IPS-18a (cell line): ENCODE data around the gene LRP1.

Source experiments
- H3K27ac ChIP-seq: one replicate; pipeline ENCODE4 v1.5.1; 2013; ENCODE audit warnings: low read length
- H3K27me3 ChIP-seq: one replicate; pipeline ENCODE4 v1.6.1; 2013; ENCODE audit warnings: mild to moderate bottlenecking, low read length; ENCODE audit not compliant: control insufficient read depth, insufficient read depth
- H3K36me3 ChIP-seq: one replicate; pipeline ENCODE4 v1.6.1; 2013; ENCODE audit warnings: low read depth, low read length; ENCODE audit not compliant: control insufficient read depth
- H3K4me1 ChIP-seq: one replicate; pipeline ENCODE4 v1.6.1; 2013; ENCODE audit warnings: low read depth, low read length; ENCODE audit not compliant: control insufficient read depth
- H3K4me3 ChIP-seq: one replicate; pipeline ENCODE4 v1.5.1; 2013; ENCODE audit warnings: low read length
- H3K9ac ChIP-seq: one replicate; pipeline ENCODE4 v1.6.1; 2013; ENCODE audit warnings: mild to moderate bottlenecking, low read length, moderate library complexity
- H3K9me3 ChIP-seq: one replicate; pipeline ENCODE4 v1.6.1; 2013; ENCODE audit warnings: low read depth, low read length; ENCODE audit not compliant: control insufficient read depth

The LRP1 gene

DNA sequence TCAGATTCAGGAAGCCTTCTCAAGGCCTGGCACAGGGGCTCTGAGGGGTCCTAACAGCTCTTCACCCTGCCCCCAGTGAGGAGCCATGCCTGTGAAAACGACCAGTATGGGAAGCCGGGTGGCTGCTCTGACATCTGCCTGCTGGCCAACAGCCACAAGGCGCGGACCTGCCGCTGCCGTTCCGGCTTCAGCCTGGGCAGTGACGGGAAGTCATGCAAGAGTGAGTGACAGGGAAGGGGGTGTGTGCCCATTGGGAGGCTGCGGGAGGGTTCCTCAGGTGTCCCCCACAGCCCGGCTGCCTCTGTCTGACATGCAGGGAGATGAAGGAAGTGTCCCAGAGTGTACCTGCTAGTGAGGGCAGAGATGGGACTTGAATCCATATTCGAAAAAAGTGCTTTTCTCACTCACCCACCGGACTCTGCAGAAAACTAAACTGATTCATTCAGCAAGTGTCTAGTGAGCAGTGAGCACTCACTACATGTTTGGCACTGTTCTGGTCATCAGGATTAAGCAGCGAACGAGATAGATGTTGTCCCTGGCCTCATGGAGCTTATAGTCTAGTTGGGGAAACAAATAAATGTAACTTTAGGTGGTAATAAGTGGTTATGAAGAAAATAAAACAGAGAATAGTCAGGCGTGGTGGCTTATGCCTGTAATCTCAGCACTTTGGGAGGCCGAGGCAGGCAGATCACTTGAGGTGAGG is 28.6 kb downstream of the LRP1 start:
- Histone ChIP-seq H3K36me3 (peaks cover 70% of the 10 kb centered on the region), H3K27me3 (no peaks in the 10 kb centered on the region), H3K27ac (no peak overlapping the region), H3K4me3 (no peak overlapping the region), H3K4me1 (peaks cover 6% of the 10 kb centered on the region), H3K9ac (no peak overlapping the region), H3K9me3 (no peaks in the 10 kb centered on the region)

DNA sequence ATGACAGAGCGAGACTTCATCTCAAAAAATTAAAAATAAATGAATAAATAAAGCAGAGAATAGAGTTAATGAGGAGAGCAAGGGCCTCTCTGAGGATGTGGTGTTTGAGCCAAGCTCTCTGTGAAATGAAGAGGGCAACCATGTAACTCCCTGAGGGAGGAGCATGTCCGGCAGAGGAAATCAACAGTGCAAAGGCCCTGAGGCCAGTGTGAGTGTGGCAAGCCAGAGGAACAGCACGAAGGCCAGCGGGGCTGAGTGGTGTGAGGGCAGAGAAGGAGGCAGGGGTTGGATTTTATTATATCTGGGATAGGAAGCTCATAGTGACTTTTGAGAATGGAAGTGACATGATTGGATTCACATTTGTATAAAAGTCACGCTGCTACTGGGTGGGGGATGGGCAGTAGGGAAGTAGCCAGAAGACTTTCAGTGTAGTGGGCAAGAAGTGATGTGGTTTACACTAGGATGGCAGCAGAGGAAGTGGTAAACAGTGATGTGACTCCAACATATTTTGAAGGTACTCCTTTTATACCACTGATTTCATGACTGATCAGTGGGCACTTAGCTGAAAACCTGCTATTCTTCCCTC is 29.4 kb downstream of the LRP1 start:
- Histone ChIP-seq H3K27me3 (no peaks in the 10 kb centered on the region), H3K4me3 (no peak overlapping the region), H3K4me1 (no peaks in the 10 kb centered on the region), H3K9ac (no peak overlapping the region), H3K9me3 (no peaks in the 10 kb centered on the region), H3K36me3 (peaks cover 78% of the 10 kb centered on the region), H3K27ac (no peak overlapping the region)

DNA sequence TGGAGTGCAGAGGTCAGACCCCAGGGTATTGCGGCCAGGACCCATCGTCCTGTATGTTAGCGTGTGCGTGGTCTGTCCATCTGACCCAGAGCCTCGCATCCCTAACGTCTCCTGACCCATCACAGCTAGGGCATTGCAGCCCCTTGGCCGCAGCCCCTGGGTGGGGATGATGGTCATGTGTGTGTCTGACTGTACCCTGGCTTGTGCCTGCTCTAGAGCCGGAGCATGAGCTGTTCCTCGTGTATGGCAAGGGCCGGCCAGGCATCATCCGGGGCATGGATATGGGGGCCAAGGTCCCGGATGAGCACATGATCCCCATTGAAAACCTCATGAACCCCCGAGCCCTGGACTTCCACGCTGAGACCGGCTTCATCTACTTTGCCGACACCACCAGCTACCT is 29.9 kb downstream of the LRP1 start:
- Histone ChIP-seq H3K27ac (no peak overlapping the region), H3K4me1 (no peaks in the 10 kb centered on the region), H3K4me3 (no peak overlapping the region), H3K27me3 (no peaks in the 10 kb centered on the region), H3K9me3 (no peaks in the 10 kb centered on the region), H3K9ac (no peak overlapping the region), H3K36me3 (peaks cover 81% of the 10 kb centered on the region)

DNA sequence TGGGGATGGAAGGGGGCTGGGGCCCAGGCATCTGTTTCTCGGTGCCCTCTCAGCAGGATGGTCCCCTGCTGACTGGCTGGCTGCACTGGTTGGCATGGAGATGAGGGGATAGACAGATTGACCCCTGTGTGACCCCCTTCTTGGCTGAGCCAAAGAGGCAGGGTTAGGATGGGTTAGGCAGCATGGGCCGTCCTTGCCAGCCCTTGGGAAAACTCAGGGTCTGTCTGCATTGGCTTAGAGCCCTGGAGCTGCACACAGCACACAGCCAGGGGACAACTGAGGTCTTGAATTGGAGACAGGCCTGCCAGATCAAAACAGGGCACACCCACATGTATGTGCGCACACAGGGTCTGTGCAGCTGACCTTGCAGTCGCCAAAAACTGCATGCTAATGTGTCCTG is 30.4 kb downstream of the LRP1 start:
- no peak overlapping the region for H3K27ac ChIP-seq
- H3K4me1 ChIP-seq, result no peaks in the 10 kb centered on the region
- peaks cover 81% of the 10 kb centered on the region for H3K36me3 ChIP-seq
- H3K4me3 ChIP-seq, result no peak overlapping the region
- no peak overlapping the region for H3K9ac ChIP-seq
- H3K27me3 ChIP-seq, result no peaks in the 10 kb centered on the region
- H3K9me3 ChIP-seq, result no peaks in the 10 kb centered on the region

DNA sequence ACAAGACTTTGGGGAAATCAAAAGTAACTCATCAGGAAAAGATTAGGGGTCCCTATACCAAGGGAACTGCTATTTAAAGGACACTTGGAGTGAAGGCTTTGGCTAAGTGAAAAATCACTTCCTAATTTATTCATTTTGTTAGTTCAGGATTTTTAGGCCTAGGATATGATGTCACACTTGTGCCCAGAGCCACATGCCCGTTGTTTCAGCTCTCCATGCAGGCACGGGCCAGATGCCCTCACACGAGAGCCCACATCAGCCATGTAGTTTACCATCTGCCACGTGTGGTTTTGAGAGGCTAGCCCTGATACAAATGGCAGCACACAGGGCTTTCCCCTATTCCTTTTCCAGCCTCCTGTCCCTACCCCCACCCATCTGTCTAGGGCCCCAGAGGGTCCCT is 31.0 kb downstream of the LRP1 start:
- peaks cover 82% of the 10 kb centered on the region for H3K36me3 ChIP-seq
- H3K4me3 ChIP-seq, result no peak overlapping the region
- no peak overlapping the region for H3K27ac ChIP-seq
- no peaks in the 10 kb centered on the region for H3K27me3 ChIP-seq
- no peaks in the 10 kb centered on the region for H3K4me1 ChIP-seq
- no peaks in the 10 kb centered on the region for H3K9me3 ChIP-seq
- H3K9ac ChIP-seq, result no peak overlapping the region

DNA sequence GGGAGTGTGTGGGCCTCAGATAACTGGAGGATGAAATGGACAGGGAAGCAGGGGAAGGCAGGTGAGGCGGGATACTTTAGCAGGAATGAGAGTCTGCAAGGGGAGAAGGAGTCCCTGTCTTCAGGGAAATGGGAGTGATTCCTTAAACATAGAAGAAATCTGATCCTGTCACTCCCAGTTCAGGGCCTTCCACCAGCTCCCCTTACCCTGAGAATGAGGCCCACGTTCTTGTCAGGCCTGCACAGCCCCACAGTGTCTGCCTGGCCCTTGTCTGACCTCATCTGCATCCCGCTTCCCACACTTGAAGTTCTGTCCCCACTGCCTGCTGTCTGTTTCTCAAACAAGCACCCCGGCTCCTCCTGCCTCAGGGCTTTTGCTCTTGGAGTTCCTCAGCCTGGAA is 31.8 kb downstream of the LRP1 start:
- no peak overlapping the region for H3K9ac ChIP-seq
- H3K9me3 ChIP-seq, result no peaks in the 10 kb centered on the region
- H3K4me1 ChIP-seq, result no peaks in the 10 kb centered on the region
- no peak overlapping the region for H3K27ac ChIP-seq
- no peak overlapping the region for H3K4me3 ChIP-seq
- H3K27me3 ChIP-seq, result no peaks in the 10 kb centered on the region
- H3K36me3 ChIP-seq, result peaks cover 82% of the 10 kb centered on the region

DNA sequence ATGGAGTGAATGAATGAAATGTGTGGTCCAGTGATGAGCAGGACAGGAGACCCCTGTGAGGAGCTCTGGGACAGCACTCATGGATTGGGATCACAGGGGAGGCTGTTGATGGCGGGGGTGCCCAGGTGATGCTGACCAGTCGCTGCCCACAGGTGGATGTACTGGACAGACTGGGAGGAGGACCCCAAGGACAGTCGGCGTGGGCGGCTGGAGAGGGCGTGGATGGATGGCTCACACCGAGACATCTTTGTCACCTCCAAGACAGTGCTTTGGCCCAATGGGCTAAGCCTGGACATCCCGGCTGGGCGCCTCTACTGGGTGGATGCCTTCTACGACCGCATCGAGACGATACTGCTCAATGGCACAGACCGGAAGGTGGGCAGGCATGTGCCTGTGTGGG is 32.5 kb downstream of the LRP1 start:
- peaks cover 80% of the 10 kb centered on the region for H3K36me3 ChIP-seq
- H3K27ac ChIP-seq, result no peak overlapping the region
- no peaks in the 10 kb centered on the region for H3K27me3 ChIP-seq

DNA sequence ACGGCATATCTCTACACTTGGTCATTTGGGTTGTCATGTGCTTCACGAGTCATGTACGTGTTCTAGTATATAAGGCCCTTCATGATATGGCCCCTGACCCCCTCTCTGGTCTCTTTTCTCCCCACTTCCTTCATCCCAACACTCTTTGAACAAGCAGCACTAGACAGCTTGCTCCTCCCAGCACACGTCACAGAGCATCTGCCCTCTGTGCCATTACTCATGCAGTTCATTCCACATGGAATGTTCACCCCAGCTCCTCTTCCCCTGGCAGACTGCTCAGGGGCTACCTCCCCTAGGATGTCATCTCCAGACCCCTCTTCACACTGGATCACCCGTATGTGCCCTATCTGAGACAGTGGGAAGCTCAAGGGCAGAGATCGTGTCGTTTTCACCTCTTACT is 33.2 kb downstream of the LRP1 start:
- H3K27ac ChIP-seq, result no peak overlapping the region
- H3K36me3 ChIP-seq, result peaks cover 81% of the 10 kb centered on the region
- H3K9ac ChIP-seq, result no peak overlapping the region
- H3K4me1 ChIP-seq, result no peaks in the 10 kb centered on the region
- no peaks in the 10 kb centered on the region for H3K27me3 ChIP-seq
- no peaks in the 10 kb centered on the region for H3K9me3 ChIP-seq
- H3K4me3 ChIP-seq, result no peak overlapping the region

More for the DNA sequence above, 32.5 kb downstream of the LRP1 start:
- H3K4me1 ChIP-seq, result no peaks in the 10 kb centered on the region
- H3K9me3 ChIP-seq, result no peaks in the 10 kb centered on the region
- H3K9ac ChIP-seq, result no peak overlapping the region
- no peak overlapping the region for H3K4me3 ChIP-seq

DNA sequence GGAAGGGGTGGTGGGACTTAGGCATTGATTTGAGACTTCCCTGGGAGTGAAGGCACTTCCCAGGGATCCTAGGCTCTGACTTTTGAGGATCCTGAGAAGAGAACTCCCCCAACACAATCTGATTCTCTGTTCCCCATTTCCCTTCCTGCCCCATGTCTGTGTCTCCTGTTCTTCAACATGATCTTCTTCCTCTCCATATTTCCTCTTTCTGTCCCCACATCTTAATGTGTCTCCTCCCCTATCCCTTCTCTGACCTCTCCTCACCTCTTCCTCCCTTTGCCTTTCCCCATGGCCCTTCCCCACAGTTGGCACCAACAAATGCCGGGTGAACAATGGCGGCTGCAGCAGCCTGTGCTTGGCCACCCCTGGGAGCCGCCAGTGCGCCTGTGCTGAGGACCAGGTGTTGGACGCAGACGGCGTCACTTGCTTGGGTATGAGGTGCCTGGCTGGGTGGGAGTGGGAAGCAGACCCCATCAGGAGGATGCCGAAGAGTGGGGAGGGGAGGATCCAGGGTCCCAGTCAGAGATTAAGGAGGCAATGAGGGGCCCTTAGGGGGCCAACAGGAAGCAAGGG is 34.4 kb downstream of the LRP1 start:
- no peak overlapping the region for H3K9ac ChIP-seq
- H3K4me1 ChIP-seq, result no peaks in the 10 kb centered on the region
- no peak overlapping the region for H3K4me3 ChIP-seq
- no peaks in the 10 kb centered on the region for H3K9me3 ChIP-seq
- H3K27ac ChIP-seq, result no peak overlapping the region
- H3K27me3 ChIP-seq, result no peaks in the 10 kb centered on the region
- peaks cover 86% of the 10 kb centered on the region for H3K36me3 ChIP-seq

DNA sequence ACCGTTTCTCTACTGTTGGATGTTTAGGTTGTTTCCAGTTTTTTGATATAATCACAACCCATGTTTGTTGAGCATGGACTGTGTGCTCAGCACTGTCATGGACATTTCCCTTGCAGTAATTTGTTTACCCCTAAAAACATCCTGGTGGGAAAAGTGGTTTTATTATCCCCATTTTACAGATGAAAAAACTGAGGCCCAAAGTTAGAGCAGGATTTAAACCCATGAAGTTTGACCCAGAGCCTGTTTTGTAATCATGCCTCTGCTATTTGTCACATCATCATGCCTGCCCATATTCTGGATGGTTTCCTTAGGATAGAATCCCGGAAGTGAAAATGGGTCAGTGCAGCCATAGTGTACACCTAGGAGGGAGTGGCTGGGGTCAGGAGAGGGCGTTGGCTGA is 36.2 kb downstream of the LRP1 start:
- no peak overlapping the region for H3K9ac ChIP-seq
- no peaks in the 10 kb centered on the region for H3K4me1 ChIP-seq
- peaks cover 88% of the 10 kb centered on the region for H3K36me3 ChIP-seq
- no peak overlapping the region for H3K27ac ChIP-seq
- H3K9me3 ChIP-seq, result no peaks in the 10 kb centered on the region
- H3K27me3 ChIP-seq, result no peaks in the 10 kb centered on the region
- H3K4me3 ChIP-seq, result no peak overlapping the region

DNA sequence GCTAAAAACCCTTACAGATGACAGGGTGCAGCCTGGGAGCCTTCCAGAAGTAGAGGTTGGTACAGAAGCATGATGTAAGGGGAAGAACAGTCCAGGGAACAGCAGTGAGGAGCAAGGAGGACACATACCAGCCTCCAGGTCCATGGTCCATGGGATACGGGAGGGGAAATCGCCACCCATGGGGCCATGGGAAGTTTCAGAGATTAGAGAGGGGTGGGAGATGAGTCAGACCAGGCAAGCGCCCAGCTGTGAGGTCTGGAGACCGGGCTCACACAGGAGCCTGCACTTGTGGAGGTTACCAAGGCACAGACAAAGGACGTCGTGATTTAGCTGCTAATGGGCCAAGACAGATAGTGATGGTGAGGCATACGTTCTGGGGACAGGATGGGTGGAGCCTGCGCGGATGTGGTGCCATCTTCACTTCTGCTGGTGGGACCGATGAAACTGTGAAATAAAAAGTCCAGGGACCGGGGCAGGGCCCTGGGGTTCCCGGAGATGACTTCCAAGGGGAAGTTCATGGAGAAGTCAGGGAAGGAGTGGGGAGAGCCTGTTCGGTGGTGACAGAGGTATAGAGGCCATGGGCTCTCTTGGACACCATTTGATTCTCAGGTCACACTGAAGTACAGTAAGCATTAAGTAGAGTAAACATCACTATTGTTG is 36.8 kb downstream of the LRP1 start:
- H3K27me3 ChIP-seq, result no peaks in the 10 kb centered on the region
- no peak overlapping the region for H3K9ac ChIP-seq
- peaks cover 86% of the 10 kb centered on the region for H3K36me3 ChIP-seq
- no peaks in the 10 kb centered on the region for H3K4me1 ChIP-seq
- no peak overlapping the region for H3K27ac ChIP-seq
- no peaks in the 10 kb centered on the region for H3K9me3 ChIP-seq
- H3K4me3 ChIP-seq, result no peak overlapping the region
